GM18951 (cell line): ENCODE data around the gene SERPINH1.
A peak's percentile ranks its signal among the peaks of the same experiment; 100 is the strongest.

ENCODE experiments used
- POLR2A ChIP-seq: IDR thresholded peaks from 4 replicates; pipeline ENCODE4 v1.6.1; 2011; ENCODE audit warnings: mild to moderate bottlenecking; ENCODE audit not compliant: insufficient read length, insufficient read depth; ENCODE audit errors: extremely low read depth
- in situ Hi-C: fragments of 300-500 bp; cut with MboI; formaldehyde crosslinking; loops from one replicate; pipeline ENCODE4 v1.12.0; 2022; ENCODE audit warnings: low sequenced_read_pairs, mixed read lengths, inconsistent platforms; ENCODE audit not compliant: unreplicated experiment

The SERPINH1 gene

GRCh38 chr11:75562048-75562835, at the start of gene SERPINH1:
Gene SERPINH1 (plus strand): TSS chr11:75562253. CDS start chr11:75566350, 4,097 bp downstream.
- TF ChIP-seq POLR2A: peak; percentile 83
- in situ Hi-C loops: no loop called here

GRCh38 chr11:75513250-75513649, 48.8 kb upstream of the SERPINH1 start:
- no peak for TF ChIP-seq POLR2A
- in situ Hi-C loops: no loop called here

DNA sequence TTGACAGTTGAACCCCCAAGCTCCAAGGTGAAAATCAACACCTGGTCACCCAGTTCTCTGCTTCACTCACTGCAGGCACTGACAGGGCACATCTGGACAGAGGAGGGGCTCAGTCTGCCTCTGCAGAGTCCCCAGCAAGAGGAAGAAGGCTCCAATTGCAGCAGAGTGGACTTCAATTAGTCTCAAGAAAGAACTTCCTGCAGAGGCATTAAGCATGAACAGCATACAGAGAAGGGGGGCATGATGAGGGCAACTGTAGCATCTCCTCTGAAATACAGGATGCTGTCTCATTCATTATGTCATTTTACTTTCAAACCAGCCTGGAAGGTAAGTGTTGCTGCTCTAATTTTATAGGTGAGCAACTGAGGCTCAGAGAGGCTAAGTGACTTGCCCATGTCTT, 47.5 kb upstream of the SERPINH1 start:
- in situ Hi-C loops: no loop called here
- no peak for TF ChIP-seq POLR2A

GRCh38 chr11:75516140-75516539, 45.9 kb upstream of the SERPINH1 start:
- in situ Hi-C loops: no loop called here

DNA sequence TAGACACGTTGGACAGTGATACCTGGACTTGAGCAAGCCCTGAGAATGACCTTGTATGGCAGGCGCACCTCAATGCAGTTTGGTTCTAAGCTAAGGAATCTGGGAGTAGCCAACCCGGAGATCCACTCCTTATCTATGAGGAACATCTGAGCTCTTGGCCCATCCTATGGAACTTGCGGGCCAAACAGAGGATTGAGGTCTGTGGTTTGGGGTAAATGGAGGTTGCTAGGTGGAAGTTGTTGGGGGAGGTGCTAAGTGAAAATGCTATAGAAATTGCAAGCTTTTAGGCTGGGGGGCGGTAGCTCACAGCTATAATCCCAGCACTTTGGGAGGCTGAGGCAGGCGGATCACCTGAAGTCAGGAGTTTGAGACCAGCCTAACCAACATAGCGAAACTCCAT, 45.2 kb upstream of the SERPINH1 start:
- in situ Hi-C loops: no loop called here
- TF ChIP-seq POLR2A: no peak

More at GRCh38 chr11:75516140-75516539, 45.9 kb upstream of the SERPINH1 start:
- TF ChIP-seq POLR2A: no peak

DNA sequence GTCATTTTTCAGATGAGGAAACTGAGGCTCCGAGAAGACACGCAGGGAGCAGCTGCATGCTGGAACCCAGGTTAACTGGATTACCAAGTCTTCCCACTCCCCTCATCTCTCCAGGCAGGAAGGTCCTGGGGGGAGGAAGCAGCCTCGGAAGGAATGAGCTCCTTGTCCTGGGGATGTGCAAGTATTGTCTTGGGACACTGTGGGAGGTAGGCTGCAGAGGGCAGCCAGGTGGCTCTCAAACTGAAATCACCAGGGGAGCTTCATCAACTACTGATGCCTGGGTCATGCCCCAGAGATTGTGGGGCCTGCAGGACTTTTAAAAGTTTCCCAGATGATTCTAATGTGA, 43.9 kb upstream of the SERPINH1 start:
- TF ChIP-seq POLR2A: no peak
- in situ Hi-C loops: no loop called here

DNA sequence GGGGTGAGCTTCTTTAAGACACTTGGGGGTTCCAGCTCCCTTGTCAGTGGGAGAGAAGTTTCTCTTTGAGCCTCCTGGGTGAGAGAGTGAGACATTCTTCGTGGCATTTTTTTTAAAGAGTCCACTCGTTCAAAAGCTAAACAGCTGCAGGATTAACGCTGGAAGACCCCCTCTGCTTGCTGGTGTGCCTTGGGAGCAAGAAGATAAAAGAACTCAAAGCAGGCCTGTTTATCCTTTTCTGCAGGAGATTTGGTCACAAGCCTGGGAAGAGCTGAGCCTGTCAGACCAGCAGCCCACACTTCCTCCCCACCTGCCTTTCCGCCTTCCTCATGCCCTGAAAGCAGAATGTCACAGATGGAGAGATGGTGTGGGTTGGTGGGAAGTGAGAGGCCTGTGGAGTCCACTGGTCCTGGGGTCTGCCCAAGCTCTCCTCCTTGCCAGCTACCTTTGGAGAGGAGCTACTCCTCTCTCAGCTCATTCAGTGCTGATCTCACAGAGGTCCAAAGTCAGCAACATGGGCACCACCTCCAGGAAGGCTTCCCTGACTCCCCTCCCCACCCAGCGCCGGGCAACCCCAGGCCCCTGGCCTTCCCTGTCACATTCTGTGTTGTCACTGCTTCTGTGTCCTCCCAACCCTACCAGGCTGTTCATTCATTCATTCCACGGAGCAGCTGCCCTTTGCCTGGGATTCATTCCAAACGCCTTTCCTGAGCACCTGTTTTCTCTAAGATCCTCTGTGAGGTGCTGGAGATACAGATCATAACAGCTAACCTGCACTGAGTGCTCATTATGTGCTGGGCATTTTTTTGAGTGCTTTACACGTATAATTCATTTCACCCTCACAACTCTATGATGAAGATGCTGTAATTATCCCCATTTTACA, 43.0 kb upstream of the SERPINH1 start:
- no peak for TF ChIP-seq POLR2A
- in situ Hi-C loops: no loop called here

DNA sequence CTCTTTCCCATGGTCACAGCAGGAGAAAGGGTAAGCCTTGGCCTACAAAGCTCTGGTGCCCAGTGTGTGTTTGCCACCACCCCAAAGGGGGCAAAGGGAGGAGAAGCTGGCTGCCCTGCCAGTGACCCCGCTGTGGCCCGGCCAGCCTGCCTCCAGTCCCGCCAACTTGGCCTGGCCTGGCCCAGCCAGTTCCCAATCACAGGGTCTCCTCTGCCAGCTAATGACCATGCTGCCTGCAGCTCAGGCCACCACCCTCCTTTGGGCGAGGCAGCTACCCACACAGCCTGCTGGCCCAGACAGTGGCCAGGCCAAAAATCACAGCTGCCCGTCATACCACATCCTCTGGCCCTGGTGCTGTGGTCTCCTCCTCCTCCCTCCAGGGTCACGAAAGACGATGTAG, 41.4 kb upstream of the SERPINH1 start:
- in situ Hi-C loops: no loop called here
- TF ChIP-seq POLR2A: no peak

GRCh38 chr11:75522286-75523044, 39.6 kb upstream of the SERPINH1 start:
- in situ Hi-C loops: no loop called here
- TF ChIP-seq POLR2A: no peak

DNA sequence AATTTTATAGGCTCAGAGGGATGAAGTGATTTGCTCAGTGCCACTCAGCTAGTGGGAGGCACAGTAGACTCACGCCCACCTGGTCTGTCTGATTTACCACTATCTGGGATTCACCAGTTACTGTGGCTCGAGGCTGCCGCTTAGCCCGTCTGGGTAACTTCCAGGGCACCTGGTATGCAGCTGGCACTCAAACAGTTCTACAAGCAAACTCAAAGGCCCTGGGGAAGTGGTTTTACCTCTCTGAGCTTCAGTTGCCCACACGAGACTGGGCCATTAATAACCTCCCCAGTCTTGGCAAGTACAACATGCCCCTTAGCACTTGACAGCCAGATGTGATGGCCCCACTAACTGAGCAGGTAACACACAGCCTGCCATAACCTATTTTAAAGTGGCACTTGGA, 38.9 kb upstream of the SERPINH1 start:
- in situ Hi-C loops: no loop called here
- no peak for TF ChIP-seq POLR2A

DNA sequence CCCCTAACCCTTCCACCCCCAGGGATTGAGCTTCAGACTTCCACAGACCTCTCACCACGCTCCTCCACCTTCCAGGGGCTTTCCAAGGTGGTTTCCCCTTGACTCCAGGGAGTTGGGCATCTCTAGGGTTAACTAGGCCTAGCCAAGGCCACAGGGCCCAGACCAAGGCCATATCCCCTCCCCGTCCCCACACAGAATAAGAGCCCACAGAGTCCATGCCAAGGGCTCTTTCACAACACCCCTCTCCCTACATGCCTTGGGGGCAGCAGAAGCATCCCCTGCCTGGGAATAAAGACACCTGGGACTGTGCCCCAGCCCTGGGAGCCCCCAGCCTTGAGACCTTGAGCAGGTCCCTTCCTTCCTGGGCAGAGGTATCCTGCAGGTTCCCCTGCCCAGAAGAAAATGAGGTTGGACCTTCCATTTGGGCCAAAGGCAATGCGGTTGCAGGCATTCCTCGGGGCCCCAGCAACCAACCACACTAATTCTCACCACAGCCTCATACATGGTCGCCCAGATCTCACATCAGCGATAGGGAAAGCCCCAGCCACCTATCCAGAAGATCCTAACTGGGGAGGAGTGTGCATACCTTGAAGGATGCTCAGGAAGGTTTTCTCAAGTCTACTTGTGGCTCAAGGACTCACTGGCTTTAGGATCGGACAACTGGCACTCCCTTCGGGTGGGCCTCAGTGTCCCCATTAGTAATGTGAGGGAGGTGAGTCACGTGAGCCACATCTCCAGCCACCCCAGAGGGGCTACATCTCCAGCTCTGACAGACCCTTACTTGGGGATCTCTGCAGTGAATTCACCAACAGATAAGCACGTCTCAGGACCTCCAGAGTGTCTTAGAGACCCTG, 38.0 kb upstream of the SERPINH1 start:
- TF ChIP-seq POLR2A: no peak
- in situ Hi-C loops: no loop called here

- in situ Hi-C loops: no loop called here
- TF ChIP-seq POLR2A: no peak
These were observed 37.2 kb upstream of the SERPINH1 start for GRCh38 chr11:75524665-75525432.
